GM19240 (cell line): ENCODE results near the gene ANGPTL8.

Experiments
- DNase-seq: peaks from one replicate; pipeline ENCODE4 v3.0.0; 2011; ENCODE audit warnings: low spot score; ENCODE audit not compliant: insufficient read length

ANGPTL8 gene

GRCh38 chr19:11291415-11291814, 52.0 kb downstream of the ANGPTL8 start:
- no peak for DNase-seq
